Bronchial epithelial cell (primary cell): ENCODE results near the gene CDK7. TPM values are rescaled to one million over a fixed set of nuclear protein-coding genes. Genes with fewer than 3 reads are reported as not detected.

ENCODE experiments used
- DNase-seq: peaks from one replicate; pipeline ENCODE4 v3.0.0-alpha.2; 2010; ENCODE audit warnings: low read depth
- FAIRE-seq: peaks from 2 replicates; lab custom pipeline; 2011; peaks lifted over from hg19 to GRCh38; lab: Jason Lieb, UNC
- H3K27me3 ChIP-seq: 2 replicates; pipeline ENCODE4 v1.5.1; 2011; ENCODE audit warnings: low read length; ENCODE audit not compliant: control insufficient read depth, insufficient read depth
- H3K36me3 ChIP-seq: 2 replicates; pipeline ENCODE4 v1.5.1; 2011; ENCODE audit warnings: low read length; ENCODE audit not compliant: control insufficient read depth, insufficient read depth
- H3K4me3 ChIP-seq: 2 replicates; pipeline ENCODE4 v1.5.1; 2011; ENCODE audit warnings: mild to moderate bottlenecking, low read depth, low read length, control low read depth
- CTCF ChIP-seq: IDR thresholded peaks from 2 replicates; pipeline ENCODE4 v1.5.1; 2011; ENCODE audit warnings: mild to moderate bottlenecking, moderate library complexity, low read length, control low read depth, inconsistent platforms; ENCODE audit not compliant: insufficient read depth, severe bottlenecking
- total RNA-seq: library from RNA; depleted of rRNA; stranded (reverse); fragments of >200 nt; gene quantifications from 2 replicates; pipeline ENCODE4 v1.2.1, GENCODE V29; 2014

The CDK7 gene
- total RNA-seq, 1 donor from 2014 or later, result 60.8 TPM

GRCh38 chr5:69257577-69257976 lies 22.9 kb downstream of the CDK7 start:
- H3K27me3 ChIP-seq, result no peaks in the 10 kb centered on the region
- DNase-seq, result no peak
- H3K4me3 ChIP-seq, result no peak overlapping the region
- peaks cover 1% of the 10 kb centered on the region for H3K36me3 ChIP-seq
- no peak for TF ChIP-seq CTCF
- FAIRE-seq, result no peak

GRCh38 chr5:69261034-69261433 lies 26.3 kb downstream of the CDK7 start:
- Histone ChIP-seq H3K36me3 (peaks cover 3% of the 10 kb centered on the region), H3K4me3 (no peak overlapping the region), H3K27me3 (no peaks in the 10 kb centered on the region)
- DNase-seq (no peak), FAIRE-seq (no peak)
- TF ChIP-seq CTCF, result no peak

- DNase-seq (no peak), FAIRE-seq (no peak)
- H3K36me3 ChIP-seq, result peaks cover 1% of the 10 kb centered on the region
- peak; percentile 42 for TF ChIP-seq CTCF
- H3K27me3 ChIP-seq, result no peaks in the 10 kb centered on the region
- no peak overlapping the region for H3K4me3 ChIP-seq
Observed at GRCh38 chr5:69265931-69266330, 31.2 kb downstream of the CDK7 start.

- peaks cover 1% of the 10 kb centered on the region for H3K36me3 ChIP-seq
- DNase-seq (no peak), FAIRE-seq (no peak)
- no peaks in the 10 kb centered on the region for H3K27me3 ChIP-seq
- no peak for TF ChIP-seq CTCF
- H3K4me3 ChIP-seq, result no peak overlapping the region
Observed at GRCh38 chr5:69268899-69269298, 34.2 kb downstream of the CDK7 start.

GRCh38 chr5:69270840-69271239 lies 36.2 kb downstream of the CDK7 start:
- H3K4me3 ChIP-seq, result no peak overlapping the region
- no peak for FAIRE-seq
- no peak for DNase-seq
- H3K27me3 ChIP-seq, result no peaks in the 10 kb centered on the region
- no peak for TF ChIP-seq CTCF
- H3K36me3 ChIP-seq, result no peaks in the 10 kb centered on the region

- H3K27me3 ChIP-seq, result no peaks in the 10 kb centered on the region
- TF ChIP-seq CTCF, result no peak
- peak; percentile 42 for DNase-seq
- no peak overlapping the region for H3K4me3 ChIP-seq
- no peaks in the 10 kb centered on the region for H3K36me3 ChIP-seq
- no peak for FAIRE-seq
Observed at GRCh38 chr5:69271376-69271775, 36.7 kb downstream of the CDK7 start.
